GM18517 (cell line): Measurements from ENCODE around the gene STXBP6.

Experiments
- ATAC-seq: cut with Tn5 transposase; IDR thresholded peaks from one replicate; pipeline ENCODE4 v1.9.1; 2021; ENCODE audit warnings: mild to moderate bottlenecking, moderate library complexity; ENCODE audit not compliant: unreplicated experiment

The STXBP6 gene

DNA sequence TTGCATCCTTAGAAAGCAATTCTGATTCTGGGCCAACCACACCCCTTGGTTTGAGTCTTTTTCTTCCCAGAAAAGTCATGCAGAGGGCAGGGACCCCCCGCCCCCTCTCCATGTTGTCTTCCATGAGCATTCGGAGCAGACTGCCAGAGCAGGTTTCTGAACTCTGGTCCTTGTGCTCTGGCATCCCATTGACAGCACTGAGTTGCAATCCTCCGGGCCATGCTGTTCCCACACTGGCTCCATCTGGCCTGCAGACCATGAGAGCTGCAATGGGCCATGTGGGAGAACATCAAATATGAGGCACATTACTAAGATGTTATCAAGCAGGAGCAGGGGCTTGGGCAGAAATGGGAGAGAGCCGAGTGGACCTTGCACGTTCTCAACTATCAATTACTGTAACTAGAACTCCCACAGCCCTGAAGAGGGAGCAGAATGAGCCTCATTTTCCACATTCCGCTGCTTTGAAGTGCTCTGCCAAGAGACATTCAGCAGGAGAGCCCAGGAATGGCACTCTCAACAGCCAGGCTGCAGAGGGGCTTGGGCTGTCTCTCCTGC, 157.4 kb downstream of the STXBP6 start:
- ATAC-seq: no peak

DNA sequence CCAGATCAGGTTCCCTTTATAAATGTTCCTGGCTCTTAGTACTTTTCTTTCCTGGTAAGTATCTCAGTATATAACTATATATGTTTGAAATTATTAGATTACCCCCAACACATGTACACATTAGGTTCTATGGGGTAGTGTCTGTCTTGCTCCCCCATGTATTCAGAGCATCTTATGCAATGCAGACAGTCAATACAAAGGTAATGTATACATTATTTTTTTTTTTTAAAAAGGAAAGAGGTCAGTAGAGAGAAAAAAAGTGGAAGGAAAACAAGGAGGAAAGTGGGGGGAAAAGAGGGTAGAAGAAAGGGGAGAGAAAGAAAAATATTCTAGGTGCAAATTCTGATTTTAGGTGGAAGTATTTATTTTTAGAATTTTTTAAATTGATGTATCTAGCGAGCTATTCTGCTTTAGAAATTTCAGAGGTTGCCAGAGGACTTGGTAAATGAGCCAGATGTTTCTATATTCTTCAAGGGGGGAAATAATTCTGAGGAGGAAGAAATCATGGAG, 157.9 kb downstream of the STXBP6 start:
- ATAC-seq: no peak

DNA sequence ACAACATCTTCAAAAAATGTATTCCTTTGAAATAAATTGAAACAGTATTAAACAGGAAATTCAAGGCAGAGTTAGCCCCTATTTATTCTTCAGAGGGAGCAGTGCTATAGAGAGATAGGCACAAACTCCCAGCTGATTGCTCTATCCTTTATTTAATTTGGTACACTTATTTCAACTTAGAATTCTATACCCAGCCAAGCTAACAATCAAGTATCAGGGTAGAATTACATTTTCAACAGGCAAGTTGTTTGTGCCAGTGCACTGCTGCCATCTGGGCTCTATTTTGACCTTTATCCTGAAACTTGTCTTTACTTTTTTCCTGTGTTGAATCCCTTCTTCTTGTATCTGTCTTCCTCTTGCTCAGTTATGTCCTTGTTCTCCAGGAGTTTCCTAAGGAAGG, 159.2 kb downstream of the STXBP6 start:
- no peak for ATAC-seq

DNA sequence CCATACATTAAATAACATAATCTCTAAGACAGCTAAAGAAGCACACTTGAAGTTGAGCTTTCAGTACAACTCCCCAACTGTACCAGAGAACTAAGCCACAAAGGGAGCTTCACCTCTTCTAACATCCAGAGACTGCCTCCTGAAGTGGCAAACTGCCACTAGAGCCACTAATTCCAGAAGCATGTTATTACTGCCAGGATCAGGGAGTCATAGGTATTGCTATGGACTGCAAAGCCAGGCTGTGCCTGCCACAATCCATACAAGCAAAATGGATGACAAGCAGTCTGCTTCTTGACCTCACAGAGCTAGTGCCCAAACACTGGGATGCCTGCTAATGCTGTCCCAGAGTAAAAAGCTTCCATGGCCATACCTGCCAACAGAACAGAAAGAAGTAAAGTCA, 160.1 kb downstream of the STXBP6 start:
- no peak for ATAC-seq

DNA sequence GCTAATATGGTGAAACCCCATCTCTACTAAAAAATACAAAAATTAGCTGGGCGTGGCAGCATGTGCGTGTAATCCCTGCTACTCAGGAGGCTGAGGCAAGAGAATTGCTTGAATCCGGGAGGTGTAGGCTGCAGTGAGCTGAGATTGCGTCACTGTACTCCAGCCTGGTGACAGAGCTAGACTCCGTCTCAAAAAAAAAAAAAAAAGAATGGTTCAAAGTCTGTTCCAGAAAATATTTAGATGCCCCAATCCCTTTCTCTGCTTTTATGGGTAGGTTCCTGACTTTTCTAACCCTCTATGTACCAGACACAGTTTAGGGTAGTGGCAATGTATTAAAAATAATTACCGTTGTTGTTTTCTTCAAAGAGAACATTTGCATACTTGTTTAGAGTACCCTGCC, 161.4 kb downstream of the STXBP6 start:
- no peak for ATAC-seq

DNA sequence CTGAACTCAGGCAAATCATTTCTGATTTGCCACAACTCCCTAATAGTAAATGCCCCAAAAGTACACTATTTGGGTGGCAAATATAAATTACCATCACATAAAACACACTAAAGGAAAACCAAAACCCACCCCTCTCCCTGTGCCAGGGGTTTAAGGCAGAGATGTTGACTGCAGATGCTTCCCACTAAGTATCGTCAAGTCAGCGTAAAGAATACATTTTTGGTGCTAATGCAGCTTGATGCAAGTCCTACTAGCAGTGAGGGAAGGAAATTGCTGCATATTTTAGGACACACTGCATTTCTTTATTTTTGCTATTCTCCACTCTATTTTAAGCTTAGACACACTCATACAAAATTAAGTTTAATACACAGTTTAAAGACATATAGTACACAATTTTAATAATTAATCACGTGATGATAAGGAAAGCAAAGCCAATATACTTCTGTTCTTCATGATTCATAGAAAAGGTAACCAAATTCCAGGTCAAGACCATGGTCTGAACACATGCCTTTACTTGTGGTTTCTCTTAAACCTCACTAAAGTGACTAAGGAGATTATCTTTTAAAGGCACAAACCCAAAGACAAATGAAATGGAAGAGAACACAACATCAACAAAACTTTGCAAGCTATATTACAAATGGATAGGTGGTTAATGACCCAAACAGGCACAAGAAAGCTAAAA, 162.2 kb downstream of the STXBP6 start:
- ATAC-seq: no peak

DNA sequence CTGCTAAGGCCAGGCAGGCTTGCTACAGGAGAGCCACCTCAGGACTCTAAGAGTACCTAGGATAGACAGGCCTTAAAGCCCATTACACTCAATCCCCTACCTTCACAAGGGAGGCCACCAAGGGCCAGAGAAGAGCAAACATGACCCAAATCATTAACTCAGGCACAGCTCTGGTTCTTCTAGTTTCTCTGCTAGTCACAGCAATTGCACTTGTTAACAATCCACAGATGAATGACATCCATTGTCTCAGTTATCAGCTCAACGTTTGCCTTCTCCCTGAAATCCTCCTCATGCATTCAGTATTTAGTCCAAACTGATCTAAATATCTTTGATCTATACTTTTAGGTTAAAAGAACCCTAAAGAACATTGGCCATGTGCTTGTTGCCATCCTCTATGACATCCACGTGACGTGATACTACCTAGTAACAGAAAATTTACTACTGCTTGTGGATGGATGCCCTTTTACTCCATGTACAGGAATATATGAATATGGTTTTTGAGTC, 164.5 kb downstream of the STXBP6 start:
- ATAC-seq: no peak

DNA sequence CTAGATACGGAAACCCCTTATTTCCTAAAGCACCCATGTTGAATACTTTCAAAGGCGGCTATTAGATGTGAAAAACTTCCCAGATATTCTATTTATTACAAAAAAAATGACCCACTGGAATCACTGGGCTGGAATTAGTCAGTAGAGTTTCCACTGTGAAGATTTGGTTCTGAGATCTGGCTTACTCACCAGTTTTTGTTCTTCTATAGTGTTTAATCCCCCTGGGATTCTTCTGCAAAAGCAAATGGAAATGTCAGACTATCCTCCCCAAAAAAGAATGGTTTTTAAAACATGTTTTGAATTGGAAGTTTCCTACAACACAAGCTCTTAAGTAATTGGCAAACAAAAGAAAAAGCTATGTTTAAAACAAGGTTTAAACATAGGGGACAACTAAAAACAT, 166.4 kb downstream of the STXBP6 start:
- ATAC-seq: no peak

DNA sequence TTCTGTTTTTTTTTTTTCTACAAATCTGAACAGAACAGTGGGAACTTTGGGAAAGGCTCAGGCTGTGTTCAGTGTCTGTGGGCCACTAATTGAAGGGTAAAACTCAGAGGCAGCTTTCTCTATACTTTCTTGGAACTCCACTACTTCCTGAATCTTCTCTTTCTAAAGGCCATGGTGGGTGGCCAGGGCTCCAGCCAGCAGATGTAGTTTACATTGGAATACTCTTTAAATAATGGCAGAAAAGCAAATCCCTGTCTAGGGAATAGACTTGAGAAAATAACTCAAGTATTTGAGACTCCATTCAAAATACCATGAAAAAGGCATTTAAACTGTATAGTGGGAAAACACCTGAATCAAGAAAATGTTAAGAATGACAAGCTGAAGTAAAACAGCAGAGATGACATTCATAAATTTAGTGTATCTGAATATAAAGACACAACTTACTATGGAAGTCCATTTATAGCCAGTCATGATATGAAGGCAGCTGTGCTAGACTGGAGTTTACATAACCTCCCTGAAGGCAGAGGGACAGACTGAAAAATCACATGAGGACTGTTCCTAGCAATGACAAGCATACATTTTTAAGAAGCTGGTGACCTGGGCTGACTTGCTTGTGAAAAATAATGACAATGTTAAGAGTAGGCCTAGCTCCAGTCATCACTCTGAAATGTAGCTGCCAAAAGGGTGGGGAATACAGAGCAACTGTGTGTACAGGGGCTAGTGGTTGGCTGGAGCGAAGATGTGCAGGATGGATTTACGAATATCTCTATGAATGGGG, 168.6 kb downstream of the STXBP6 start:
- ATAC-seq: no peak

DNA sequence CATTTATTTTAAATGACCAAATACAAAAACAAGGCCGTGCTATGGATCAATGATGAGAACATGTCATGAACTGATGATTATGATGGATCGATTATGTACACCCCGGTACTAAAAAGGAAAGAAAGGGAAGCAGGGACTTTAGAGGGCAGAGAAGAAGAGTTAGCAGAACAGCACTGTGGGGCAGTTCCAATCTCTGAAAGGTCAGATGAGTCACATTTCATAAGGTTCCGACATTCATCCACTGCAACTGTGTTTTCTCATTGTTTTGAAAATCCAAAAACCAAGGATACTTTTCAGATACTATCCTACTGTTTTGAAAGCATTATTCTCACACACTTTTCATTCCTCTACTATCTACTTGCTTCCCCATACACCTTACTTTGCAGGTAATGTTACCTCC, 169.3 kb downstream of the STXBP6 start:
- no peak for ATAC-seq

DNA sequence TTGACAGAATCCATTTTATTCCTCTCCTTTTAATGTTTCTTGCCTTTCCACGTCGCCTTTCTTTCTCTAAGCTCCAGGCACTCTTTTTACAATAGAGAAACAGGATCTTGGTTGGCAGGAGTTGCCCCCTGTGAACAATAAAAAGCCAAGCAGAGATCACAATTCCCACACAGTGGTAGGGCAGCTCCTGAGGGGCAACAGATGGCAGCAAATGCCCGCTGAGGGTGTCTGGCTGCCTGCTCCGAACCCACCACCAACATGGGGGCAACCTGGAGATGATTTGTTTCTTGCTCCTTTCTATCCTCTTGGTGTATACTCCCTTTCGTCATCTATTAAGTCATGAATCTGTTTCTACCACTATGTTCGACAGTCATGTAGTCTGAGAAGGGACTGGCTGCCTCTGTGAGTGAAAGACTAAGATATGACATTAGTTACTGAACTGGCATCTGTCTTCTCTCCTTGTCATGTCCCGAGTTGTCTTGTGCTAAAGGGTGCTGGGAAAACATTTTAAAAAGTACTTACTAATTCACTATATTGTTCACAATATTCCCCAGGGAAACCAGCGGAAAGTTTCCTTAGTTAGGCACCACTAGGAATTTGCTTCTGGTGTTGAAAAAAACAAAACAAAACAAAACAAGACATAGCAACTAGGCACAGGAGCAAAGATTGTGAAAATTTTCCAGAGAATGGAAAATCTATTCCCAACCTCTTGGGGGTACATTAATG, 170.1 kb downstream of the STXBP6 start:
- no peak for ATAC-seq

DNA sequence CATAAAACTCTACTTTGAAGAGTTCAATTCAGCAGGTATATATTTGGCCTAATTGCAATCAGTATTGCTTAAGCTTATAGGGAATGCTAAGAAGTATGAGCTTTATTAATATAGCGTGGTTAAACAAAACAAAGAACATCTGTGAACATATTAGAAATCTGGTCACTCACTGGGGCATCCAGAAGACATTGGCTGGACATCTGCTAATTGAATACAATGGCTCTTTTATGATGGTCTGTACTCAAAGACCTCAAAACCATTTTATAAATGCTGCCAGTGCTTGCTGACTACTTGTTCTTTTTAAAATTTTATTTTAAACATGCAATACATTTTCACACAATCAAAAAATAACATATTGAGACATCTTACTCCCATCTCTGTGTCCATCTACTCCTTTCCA, 173.0 kb downstream of the STXBP6 start:
- ATAC-seq: no peak

DNA sequence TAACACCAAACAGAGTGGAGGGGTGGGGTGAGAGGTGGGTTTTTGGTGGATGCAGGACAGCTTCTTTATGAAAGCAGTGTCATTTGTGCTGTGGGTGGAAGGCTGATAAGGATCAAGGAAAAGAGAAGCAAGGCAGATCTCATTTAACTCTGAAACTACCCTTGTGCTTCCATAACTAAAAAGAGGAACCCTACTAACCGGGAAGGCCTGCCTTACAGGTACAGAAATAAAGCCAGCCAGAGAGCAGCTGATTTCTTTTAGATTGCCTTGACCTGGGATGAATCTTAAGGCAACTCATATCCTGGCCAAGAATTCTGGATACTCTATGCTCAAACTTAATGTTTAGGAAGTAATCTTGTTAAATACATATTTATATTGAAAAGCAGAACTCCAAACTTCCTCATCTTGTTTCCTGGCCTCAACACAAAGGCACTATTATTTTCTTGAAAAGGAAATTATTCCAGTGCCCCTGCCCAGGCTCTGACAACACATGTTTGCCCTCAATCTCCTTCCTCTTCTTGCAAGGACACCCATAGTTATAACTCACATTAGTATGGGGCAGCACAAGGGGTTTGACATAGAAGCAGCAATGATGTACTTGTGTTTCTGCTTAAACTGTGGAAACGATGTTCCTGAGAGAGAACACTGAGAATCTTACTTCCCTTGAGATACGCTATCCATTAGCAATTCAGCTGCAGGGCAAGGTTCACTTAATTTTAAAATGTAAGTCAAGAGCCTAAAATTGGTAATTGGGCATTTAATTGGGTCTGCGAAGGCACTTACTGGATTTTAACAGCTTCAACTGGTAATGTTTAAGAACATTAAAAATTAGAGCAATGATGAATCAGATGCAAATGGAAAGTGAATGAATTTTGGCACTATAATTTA, 173.7 kb downstream of the STXBP6 start:
- ATAC-seq: no peak

DNA sequence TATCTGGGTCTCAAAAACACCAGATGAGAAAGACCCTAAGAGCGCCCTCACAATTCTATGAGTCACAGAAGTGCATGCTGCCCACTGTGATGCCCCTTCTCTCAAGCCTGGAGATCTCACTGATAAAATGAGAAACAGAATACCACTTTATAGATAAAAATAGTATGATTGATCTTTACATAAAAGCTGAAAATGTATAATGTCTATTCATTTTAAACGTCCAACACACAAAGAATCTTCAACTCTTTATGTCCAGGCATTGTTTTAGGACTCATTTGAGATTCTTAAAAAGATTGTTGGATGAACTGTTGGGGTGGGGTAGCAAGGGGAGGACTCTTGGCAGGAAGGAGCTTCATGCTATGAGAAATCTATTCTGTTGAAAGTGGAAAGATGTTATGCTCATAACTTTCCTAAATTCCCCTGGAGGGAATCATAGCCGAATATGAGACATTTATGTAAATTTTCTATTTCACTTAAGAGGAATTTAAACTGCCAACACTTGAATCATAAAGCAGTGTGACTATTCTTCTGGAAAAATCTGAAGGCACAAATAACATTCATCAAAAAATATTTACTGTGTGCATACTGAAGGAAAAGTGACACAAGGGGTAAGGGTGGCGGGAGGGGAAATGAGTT, 174.6 kb downstream of the STXBP6 start:
- no peak for ATAC-seq

DNA sequence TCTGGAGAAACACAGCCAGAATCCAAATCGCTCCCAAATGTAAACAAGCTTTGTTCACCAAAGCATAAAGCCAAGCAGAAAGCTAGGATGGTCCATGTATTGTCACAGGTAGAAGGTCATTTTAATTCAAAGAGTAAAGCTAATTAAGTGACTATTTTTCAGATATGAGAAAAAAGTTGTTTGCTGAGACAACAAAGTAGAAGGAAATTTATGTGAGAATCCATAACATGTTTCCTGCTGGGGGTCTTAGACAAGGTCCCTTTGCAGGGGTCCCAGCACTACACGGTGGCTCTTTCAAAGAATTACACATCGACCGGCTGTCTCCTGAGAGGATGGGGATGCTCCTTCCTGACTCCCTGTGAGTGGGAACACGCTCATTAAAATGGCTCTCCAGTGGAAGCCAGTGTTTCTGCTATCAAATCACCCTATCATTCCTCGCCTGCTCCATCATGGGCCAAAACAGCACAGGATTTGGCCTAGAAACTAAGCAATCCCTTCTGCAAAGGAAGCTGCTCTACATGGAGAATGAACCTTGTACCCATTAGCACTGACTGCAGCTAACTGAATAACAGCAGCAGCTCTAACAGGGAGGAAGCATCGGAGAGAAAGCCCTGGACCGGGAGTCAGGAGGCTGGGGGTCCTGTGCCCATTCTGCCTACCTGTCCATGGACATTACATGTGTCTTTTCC, 175.3 kb downstream of the STXBP6 start:
- no peak for ATAC-seq

DNA sequence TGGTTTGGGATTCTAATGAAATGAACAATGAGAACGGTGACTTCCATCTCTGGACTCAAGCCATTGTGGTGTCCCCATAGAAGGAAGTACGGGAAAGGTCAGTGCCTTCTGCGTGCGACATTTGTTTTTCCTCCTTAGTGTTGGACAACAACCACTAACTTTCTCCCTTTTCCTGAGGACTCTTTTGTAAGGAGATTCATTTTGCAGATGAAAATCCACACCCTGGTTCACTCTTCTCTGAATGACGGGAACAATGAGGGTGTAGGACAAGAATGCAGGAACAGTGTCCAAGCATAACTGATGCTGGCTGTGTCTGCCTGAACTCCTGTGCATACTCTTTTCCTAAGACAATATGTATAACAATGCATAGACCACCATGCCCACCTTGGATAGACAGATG, 176.4 kb downstream of the STXBP6 start:
- no peak for ATAC-seq

DNA sequence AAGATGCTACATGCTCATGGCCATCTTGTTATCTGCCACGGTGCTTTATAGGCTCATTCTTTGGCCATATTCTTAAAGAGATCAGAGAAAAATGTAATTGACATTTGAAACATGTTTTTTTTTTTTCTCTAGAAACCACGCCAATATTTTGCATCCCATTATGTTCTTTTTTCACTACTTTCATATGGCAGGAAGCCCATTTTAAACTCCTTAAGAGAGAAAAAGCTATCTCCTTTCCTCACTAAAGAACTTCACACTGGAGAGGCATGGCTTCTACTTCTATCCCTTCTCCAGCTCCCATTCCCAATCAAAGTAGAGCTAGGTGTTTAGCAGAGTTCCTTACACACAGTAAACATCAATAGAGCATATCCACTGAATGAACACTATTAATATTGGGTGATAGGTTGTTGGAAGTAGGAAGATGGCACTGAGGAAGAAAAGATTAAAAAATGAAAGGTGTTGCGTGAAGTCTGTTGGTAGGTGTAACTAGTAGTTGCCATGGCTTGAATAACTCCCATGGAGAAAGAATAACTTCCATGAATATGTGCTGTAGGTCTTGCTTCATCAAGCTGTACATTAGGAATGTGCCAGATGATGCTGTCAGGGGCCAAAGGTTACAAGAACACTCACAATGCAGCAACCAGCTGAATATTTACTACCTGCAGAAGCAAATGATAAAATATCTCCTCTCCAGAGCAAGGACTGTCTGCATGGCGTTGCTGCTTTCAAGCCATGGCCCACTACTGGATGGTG, 178.8 kb downstream of the STXBP6 start:
- no peak for ATAC-seq

DNA sequence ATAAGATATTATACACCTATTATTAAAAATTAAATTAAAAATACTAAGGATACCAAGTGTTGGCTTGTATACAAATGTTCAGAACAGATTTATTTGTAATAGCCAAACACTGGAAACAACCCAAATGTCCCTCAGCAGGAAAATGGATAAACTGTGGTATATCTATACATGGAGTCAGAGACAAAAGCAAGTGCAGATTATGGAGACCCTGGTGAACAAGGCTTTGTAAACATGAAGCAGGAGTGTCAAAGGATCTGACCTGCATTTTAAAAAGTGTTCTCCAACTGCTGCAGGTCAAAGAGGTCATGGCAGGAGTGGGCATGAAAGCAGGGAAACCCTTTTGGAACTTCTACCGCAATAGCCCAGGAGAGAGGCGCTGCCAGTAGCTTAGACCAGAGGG, 181.6 kb downstream of the STXBP6 start:
- ATAC-seq: no peak
